ENCODE data around the gene SSC5D.
"Not testable (repeated sequence)": the region's sequence is repeated elsewhere in the genome, so short reads cannot be mapped to it uniquely, and the experiment has no call there.

- not testable (repeated sequence) for TF ChIP-seq CTCF (optimal IDR thresholded peaks at IDR 0.05 in 1 of 3, IDR thresholded peaks at IDR 0.05 in 1 of 3, conservative IDR thresholded peaks at IDR 0.05 in 1 of 3; ENCODE audit: extremely low read depth in 1 of 3, insufficient read depth in 2 of 3, low read length in 3 of 3); EZH2 (IDR thresholded peaks at IDR 0.05; ENCODE audit: low read length)
Measured at GRCh38 chr19:55448175-55448490, 40.1 kb upstream of the SSC5D start.

Data from keratinocyte (primary cell).